ENCODE data around the gene IFI27.

Gene IFI27

GRCh38 chr14:94162466-94162865 lies 51.9 kb downstream of the IFI27 start:
- Histone ChIP-seq H3K4me2 (peak overlapping the region; percentile 28), H3K9ac (no peak overlapping the region), H4K20me1 (no peaks in the 10 kb centered on the region), H3K4me3 (no peak overlapping the region), H3K27ac (no peak overlapping the region), H3K36me3 (no peaks in the 10 kb centered on the region), H3K9me3 (no peaks in the 10 kb centered on the region), H3K4me1 (peaks cover 45% of the 10 kb centered on the region), H3K27me3 (no peaks in the 10 kb centered on the region)
- TF ChIP-seq Cebpa-rat (IDR thresholded peaks at IDR 0.05): no peak

- no peak overlapping the region for H3K4me3 ChIP-seq
- H3K9me3 ChIP-seq: no peaks in the 10 kb centered on the region
- H3K27ac ChIP-seq: no peak overlapping the region
- H3K36me3 ChIP-seq: no peaks in the 10 kb centered on the region
- peak overlapping the region; percentile 27 for H3K4me2 ChIP-seq
- no peak overlapping the region for H3K9ac ChIP-seq
- H3K4me1 ChIP-seq: peaks cover 34% of the 10 kb centered on the region
- H4K20me1 ChIP-seq: no peaks in the 10 kb centered on the region
- no peaks in the 10 kb centered on the region for H3K27me3 ChIP-seq
- no peak for TF ChIP-seq Cebpa-rat (IDR thresholded peaks at IDR 0.05)
Measured at GRCh38 chr14:94163796-94164195, 53.3 kb downstream of the IFI27 start.

- Histone ChIP-seq H3K4me3 (no peak overlapping the region), H3K4me1 (peaks cover 32% of the 10 kb centered on the region), H3K9ac (no peak overlapping the region), H3K27ac (no peak overlapping the region), H3K27me3 (no peaks in the 10 kb centered on the region), H3K9me3 (no peaks in the 10 kb centered on the region), H3K36me3 (no peaks in the 10 kb centered on the region), H4K20me1 (no peaks in the 10 kb centered on the region), H3K4me2 (no peak overlapping the region)
- no peak for TF ChIP-seq Cebpa-rat (IDR thresholded peaks at IDR 0.05)
Measured at GRCh38 chr14:94164685-94165431, 54.3 kb downstream of the IFI27 start.

- H3K4me1 ChIP-seq: peaks cover 31% of the 10 kb centered on the region
- H3K36me3 ChIP-seq: no peaks in the 10 kb centered on the region
- H4K20me1 ChIP-seq: no peaks in the 10 kb centered on the region
- H3K27ac ChIP-seq: no peak overlapping the region
- H3K4me3 ChIP-seq: no peak overlapping the region
- H3K9ac ChIP-seq: no peak overlapping the region
- TF ChIP-seq Cebpa-rat (IDR thresholded peaks at IDR 0.05): no peak
- H3K4me2 ChIP-seq: no peak overlapping the region
- H3K27me3 ChIP-seq: no peaks in the 10 kb centered on the region
- H3K9me3 ChIP-seq: no peaks in the 10 kb centered on the region
Measured at GRCh38 chr14:94165744-94166143, 55.2 kb downstream of the IFI27 start.

Measured in BLaER1 (cell line).